Measurements from ENCODE around the gene PRKG1.

PRKG1 gene

DNA sequence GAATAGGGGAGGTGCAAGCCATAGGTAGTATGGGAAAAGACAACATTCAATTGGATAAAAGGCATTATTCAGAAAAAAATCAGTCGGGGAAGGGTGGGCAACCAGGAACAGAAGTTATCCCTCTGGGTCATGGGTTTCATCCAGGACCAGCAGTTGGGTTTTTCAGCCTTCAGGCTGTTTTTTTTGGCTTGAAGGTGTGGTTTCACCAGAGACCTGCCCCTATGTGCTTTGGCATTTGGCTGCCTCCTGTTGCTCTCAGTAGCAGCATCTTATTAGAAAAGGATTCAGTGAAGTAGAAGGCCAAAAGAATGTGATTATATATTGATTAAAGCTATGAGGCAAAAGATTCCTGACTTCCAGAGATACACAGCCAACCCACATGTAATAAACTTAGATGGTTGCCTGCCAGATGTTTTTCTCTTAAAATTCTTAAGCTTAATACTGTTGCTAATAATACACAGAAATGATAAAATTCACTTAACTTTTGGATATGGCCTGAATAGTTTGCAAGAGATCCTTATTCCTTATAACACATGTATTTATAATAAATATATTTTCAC is 876.8 kb downstream of the PRKG1 start:
- TF ChIP-seq EGR1 (IDR thresholded peaks at IDR 0.05) (no peak), TEAD4 (IDR thresholded peaks at IDR 0.05) (no peak), CREB1 (IDR thresholded peaks at IDR 0.05; ENCODE audit: low read depth) (no peak), RAD21 (IDR thresholded peaks at IDR 0.05; ENCODE audit: low read depth) (no peak), YY1 (IDR thresholded peaks at IDR 0.05; ENCODE audit: low read depth) (no peak), NFIC (IDR thresholded peaks at IDR 0.05) (no peak), TCF12 (IDR thresholded peaks at IDR 0.05; ENCODE audit: low read depth) (no peak), TAF1 (IDR thresholded peaks at IDR 0.05; ENCODE audit: low read depth) (no peak), FOXM1 (IDR thresholded peaks at IDR 0.05; ENCODE audit: borderline replicate concordance, low read depth) (no peak), EP300 (IDR thresholded peaks at IDR 0.05; ENCODE audit: borderline replicate concordance) (no peak), CEBPB (IDR thresholded peaks at IDR 0.05) (no peak), ZBTB7A (IDR thresholded peaks at IDR 0.05; ENCODE audit: low read depth) (no peak)
- TF ChIP-seq, protein P1, sequence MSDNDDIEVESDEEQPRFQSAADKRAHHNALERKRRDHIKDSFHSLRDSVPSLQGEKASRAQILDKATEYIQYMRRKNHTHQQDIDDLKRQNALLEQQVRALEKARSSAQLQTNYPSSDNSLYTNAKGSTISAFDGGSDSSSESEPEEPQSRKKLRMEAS (IDR thresholded peaks at IDR 0.05), result no peak
- TF ChIP-seq, protein P2, sequence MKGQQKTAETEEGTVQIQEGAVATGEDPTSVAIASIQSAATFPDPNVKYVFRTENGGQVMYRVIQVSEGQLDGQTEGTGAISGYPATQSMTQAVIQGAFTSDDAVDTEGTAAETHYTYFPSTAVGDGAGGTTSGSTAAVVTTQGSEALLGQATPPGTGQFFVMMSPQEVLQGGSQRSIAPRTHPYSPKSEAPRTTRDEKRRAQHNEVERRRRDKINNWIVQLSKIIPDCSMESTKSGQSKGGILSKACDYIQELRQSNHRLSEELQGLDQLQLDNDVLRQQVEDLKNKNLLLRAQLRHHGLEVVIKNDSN (IDR thresholded peaks at IDR 0.05), result no peak
- TF ChIP-seq, protein P3, sequence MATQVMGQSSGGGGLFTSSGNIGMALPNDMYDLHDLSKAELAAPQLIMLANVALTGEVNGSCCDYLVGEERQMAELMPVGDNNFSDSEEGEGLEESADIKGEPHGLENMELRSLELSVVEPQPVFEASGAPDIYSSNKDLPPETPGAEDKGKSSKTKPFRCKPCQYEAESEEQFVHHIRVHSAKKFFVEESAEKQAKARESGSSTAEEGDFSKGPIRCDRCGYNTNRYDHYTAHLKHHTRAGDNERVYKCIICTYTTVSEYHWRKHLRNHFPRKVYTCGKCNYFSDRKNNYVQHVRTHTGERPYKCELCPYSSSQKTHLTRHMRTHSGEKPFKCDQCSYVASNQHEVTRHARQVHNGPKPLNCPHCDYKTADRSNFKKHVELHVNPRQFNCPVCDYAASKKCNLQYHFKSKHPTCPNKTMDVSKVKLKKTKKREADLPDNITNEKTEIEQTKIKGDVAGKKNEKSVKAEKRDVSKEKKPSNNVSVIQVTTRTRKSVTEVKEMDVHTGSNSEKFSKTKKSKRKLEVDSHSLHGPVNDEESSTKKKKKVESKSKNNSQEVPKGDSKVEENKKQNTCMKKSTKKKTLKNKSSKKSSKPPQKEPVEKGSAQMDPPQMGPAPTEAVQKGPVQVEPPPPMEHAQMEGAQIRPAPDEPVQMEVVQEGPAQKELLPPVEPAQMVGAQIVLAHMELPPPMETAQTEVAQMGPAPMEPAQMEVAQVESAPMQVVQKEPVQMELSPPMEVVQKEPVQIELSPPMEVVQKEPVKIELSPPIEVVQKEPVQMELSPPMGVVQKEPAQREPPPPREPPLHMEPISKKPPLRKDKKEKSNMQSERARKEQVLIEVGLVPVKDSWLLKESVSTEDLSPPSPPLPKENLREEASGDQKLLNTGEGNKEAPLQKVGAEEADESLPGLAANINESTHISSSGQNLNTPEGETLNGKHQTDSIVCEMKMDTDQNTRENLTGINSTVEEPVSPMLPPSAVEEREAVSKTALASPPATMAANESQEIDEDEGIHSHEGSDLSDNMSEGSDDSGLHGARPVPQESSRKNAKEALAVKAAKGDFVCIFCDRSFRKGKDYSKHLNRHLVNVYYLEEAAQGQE (IDR thresholded peaks at IDR 0.05; ENCODE audit: low read depth), result no peak

DNA sequence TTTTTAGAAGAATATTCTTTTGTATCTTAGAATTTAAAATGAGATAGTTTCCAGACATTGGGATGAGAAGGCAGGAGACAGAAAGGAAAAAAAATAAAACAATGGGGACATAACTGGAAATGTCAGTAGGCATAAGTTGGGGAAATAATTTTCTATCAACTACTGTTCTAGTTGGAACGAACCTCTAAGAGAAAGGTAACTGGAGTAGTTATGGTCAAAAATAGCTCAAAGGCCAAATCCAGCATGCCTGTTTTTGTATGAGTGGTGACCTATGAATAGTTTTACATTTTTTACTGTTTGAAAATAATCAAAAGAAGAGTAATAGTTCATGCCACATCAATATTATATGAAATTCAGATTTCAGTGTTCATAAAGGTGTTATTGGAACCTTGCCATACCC is 877.3 kb downstream of the PRKG1 start:
- TF ChIP-seq EGR1 (IDR thresholded peaks at IDR 0.05) (no peak), EP300 (IDR thresholded peaks at IDR 0.05; ENCODE audit: borderline replicate concordance) (no peak), FOXM1 (IDR thresholded peaks at IDR 0.05; ENCODE audit: borderline replicate concordance, low read depth) (no peak), CREB1 (IDR thresholded peaks at IDR 0.05; ENCODE audit: low read depth) (no peak), TEAD4 (IDR thresholded peaks at IDR 0.05) (no peak), RAD21 (IDR thresholded peaks at IDR 0.05; ENCODE audit: low read depth) (no peak), NFIC (IDR thresholded peaks at IDR 0.05) (no peak), YY1 (IDR thresholded peaks at IDR 0.05; ENCODE audit: low read depth) (no peak), ZBTB7A (IDR thresholded peaks at IDR 0.05; ENCODE audit: low read depth) (no peak), TCF12 (IDR thresholded peaks at IDR 0.05; ENCODE audit: low read depth) (no peak), TAF1 (IDR thresholded peaks at IDR 0.05; ENCODE audit: low read depth) (no peak), CEBPB (IDR thresholded peaks at IDR 0.05) (no peak)
- TF ChIP-seq, protein P3 (IDR thresholded peaks at IDR 0.05; ENCODE audit: low read depth), result no peak
- TF ChIP-seq, protein P2 (IDR thresholded peaks at IDR 0.05), result no peak
- TF ChIP-seq, protein P1 (IDR thresholded peaks at IDR 0.05), result no peak

DNA sequence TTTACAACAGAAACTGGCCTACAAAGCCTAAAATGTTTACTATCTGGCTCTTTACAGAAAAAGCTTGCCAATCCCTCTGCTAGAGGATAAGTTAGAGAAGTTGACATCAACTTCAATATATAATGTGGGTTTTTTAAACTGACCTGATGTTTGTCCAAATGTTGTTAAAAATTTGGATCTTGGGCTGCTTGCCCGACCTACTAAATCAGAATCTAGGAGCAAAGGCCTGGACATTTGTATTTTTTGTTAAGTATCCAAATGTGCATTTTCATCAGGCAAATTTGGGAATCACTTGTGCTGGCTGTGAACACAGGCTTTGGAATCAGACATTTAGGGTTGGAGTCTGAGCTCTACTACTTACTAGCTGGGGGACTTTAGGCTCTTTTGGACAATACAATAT is 877.8 kb downstream of the PRKG1 start:
- no peak for TF ChIP-seq CEBPB (IDR thresholded peaks at IDR 0.05)
- TF ChIP-seq RAD21 (IDR thresholded peaks at IDR 0.05; ENCODE audit: low read depth), result no peak
- TF ChIP-seq, protein P3 (IDR thresholded peaks at IDR 0.05; ENCODE audit: low read depth), result no peak
- no peak for TF ChIP-seq TCF12 (IDR thresholded peaks at IDR 0.05; ENCODE audit: low read depth)
- no peak for TF ChIP-seq ZBTB7A (IDR thresholded peaks at IDR 0.05; ENCODE audit: low read depth)
- TF ChIP-seq TAF1 (IDR thresholded peaks at IDR 0.05; ENCODE audit: low read depth), result no peak

DNA sequence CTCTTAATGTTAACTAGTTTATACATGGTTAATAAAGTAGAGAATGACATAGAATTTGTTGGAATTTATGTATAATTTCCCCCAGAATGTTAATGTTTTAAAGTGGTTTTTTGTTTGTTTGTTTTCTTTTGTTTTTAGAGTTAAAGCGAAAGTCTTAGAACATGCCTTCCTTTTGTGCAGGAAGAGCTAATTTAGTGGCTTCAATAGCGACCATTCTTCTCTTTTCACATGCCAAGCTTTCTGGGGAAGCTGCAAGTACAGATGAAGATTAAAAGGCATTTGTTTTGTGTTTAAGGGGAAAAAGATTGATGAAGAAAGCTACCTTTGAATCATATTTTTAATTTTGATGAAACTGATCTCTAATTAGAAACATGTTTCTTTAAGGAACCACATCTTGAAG is 881.4 kb downstream of the PRKG1 start:
- TF ChIP-seq ZBTB7A (IDR thresholded peaks at IDR 0.05; ENCODE audit: low read depth) (no peak), NFIC (IDR thresholded peaks at IDR 0.05) (no peak), TAF1 (IDR thresholded peaks at IDR 0.05; ENCODE audit: low read depth) (no peak), FOXM1 (IDR thresholded peaks at IDR 0.05; ENCODE audit: borderline replicate concordance, low read depth) (no peak), CREB1 (IDR thresholded peaks at IDR 0.05; ENCODE audit: low read depth) (no peak), TCF12 (IDR thresholded peaks at IDR 0.05; ENCODE audit: low read depth) (no peak), YY1 (IDR thresholded peaks at IDR 0.05; ENCODE audit: low read depth) (no peak), CEBPB (IDR thresholded peaks at IDR 0.05) (no peak), RAD21 (IDR thresholded peaks at IDR 0.05; ENCODE audit: low read depth) (no peak), TEAD4 (IDR thresholded peaks at IDR 0.05) (no peak), EP300 (IDR thresholded peaks at IDR 0.05; ENCODE audit: borderline replicate concordance) (no peak), EGR1 (IDR thresholded peaks at IDR 0.05) (no peak)
- TF ChIP-seq, protein P3 (IDR thresholded peaks at IDR 0.05; ENCODE audit: low read depth), result no peak
- TF ChIP-seq, protein P1 (IDR thresholded peaks at IDR 0.05), result no peak
- TF ChIP-seq, protein P2 (IDR thresholded peaks at IDR 0.05), result no peak

Measured in Ishikawa (cell line).